ENCODE measurements around the gene TXNDC12.
"Not testable (repeated sequence)": the region's sequence is repeated elsewhere in the genome, so short reads cannot be mapped to it uniquely, and the experiment has no call there.

TXNDC12 gene

GRCh38 chr1:52045666-52046195, 9.3 kb downstream of the TXNDC12 start:
- not testable (repeated sequence) for DNase-seq

DNA sequence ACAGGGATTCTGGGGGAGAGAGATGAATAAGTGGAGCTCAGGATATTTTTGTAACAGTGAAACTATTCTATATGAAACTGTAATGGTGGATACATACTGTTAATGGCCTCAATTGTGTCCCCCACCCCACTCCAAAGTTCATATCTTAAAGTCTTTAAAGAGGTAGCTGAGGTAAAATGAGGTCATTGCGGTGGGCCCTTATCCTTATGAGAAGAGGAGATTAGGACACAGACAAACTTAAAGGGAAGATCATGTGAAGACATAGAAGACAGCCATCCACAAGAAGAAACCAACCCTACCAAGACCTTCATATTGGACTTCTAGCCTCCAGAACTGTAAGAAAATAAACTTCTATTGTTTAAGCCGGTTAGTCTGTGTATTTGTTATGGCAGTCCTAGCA, 9.8 kb downstream of the TXNDC12 start:
- no peak for DNase-seq

- no peak for DNase-seq
Observed at GRCh38 chr1:52041551-52042185, 13.3 kb downstream of the TXNDC12 start.

GRCh38 chr1:52037909-52038308, 17.1 kb downstream of the TXNDC12 start:
- no peak for DNase-seq

DNA sequence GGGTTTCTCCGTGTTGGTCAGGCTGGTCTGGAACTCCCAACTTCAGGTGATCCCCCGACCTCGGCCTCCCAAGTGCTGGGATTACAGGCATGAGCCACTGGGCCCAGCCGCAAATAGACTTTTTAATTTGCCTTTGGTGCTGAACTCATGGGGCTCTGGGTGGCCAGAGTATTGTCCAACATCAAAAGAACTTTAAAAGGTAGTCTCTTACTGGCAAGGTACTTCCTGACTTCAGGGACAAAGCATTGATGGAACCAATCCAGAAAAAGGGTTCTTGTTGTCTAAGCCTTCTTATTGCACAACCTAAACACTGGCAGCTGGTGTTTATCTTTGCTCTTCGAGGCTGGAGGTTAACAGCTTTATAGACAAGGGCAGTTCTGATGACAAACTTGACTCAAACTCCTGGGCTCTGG, 17.6 kb downstream of the TXNDC12 start:
- DNase-seq = no peak

GRCh38 chr1:52034050-52034384, 21.0 kb downstream of the TXNDC12 start:
- no peak for DNase-seq

- DNase-seq = peak; percentile 90
Observed at GRCh38 chr1:52033190-52034049, 21.6 kb downstream of the TXNDC12 start, which contains the start of gene KTI12. KTI12 (minus strand) TSS chr1:52033810; CDS start chr1:52033761, 49 bp downstream.

GRCh38 chr1:52032785-52033131, 22.2 kb downstream of the TXNDC12 start:
- peak; percentile 17 for DNase-seq

DNA sequence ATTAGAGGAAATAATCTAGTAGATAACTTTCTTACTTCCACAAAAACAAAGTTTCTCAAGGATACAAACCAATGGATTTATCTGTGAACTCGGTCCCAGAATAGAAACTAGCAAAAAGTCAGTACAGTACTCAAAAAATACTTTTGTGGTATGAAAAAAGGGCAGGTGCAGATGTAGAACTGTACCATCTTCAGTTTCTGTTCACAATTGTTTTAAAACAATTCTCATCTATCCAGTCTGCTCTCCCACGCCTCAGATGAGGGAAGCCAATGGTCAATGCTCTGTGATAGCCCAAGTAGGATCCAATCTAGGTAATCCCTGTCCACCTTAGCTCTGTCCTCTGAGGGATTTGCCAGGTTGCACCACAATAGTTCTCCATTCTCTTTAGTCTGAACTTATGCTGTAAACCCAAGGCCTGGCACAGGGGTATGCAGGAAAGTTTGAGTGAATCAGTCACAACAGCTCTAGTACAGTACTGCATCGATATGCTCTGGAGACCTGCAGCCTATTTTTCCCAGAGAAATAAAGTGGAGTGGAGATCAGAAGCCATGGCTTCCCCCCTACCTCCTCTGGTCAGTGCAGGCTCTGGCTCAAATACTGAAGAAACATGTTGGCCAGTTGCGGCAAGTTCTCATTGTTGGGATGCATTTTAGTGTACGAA, 22.7 kb downstream of the TXNDC12 start:
- no peak for DNase-seq

DNA sequence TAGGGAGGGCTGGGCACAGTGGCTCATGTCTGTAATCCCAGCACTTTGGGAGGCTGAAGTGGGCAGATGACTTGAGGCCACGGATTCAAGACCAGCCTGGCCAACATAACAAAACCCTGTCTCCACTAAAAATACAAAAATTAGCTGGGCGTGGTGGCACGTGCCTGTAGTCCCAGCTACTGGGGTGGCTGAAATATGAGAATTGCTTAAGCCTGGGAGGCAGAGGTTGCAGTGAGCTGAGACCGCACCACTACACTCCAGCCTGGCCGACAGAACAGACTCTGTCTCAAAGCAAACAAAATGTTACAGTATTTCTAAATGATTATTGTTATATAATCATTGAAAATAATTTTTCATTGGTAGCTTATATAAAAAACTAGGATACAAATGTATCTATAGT, 26.2 kb downstream of the TXNDC12 start:
- not testable (repeated sequence) for DNase-seq

DNA sequence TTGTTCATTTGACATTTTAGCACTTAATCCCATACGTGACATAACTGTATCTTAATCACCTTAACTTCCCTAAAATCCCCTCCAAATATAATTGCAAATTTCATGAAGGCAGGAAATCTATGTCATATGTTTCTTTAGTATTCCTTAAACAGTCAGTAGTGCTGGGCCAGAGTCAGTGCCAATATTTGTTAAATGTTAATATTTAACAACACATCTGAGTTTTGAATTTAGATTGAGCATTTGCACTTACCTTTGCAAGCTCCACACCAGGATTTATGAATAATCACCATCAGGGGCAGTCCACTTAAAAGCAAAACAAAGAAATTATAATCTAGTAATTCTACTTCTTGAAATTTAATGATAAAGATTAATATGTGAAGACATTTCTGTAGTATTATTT, 26.7 kb downstream of the TXNDC12 start:
- no peak for DNase-seq

DNA sequence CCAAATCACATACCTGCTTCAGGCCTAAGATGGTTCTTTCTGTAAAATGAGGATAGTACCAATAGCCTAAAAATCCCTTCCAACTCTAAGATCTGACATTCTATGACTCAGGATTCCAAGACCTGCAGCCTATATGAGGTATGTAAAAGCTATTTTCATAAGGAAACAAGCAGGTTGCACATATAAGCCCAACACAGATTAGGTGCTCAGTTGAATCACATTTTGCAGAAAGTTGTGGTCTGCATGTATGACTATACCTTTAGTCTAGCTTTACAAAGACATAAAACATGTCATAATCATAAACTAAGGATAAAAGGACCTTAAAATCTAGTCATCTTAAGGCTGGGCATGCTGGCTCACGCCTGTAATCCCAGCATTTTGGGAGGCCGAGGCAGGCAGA, 28.7 kb downstream of the TXNDC12 start:
- DNase-seq = no peak

DNA sequence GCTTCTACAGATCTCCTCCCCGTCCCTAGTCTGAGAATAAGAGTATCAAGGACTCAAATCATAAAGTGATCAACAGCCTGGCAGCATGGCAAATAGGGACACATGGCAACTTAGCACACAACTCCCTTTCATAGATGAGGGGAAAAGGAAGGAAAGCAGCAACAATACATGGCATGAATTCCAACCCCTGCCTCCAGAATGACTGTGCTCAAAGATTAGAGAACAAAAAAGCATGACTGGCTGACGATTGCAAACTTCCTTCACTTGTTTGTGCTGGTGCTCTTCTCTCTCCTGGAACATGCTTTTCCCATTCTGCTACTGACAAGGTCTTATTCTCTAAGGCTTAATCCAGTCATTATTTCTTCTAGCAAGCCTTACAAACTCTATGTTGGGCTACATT, 32.9 kb downstream of the TXNDC12 start:
- no peak for DNase-seq

GRCh38 chr1:52008071-52008809, 46.8 kb downstream of the TXNDC12 start:
- no peak for DNase-seq

- no peak for DNase-seq
Observed at GRCh38 chr1:52007215-52008002, 47.6 kb downstream of the TXNDC12 start.

DNA sequence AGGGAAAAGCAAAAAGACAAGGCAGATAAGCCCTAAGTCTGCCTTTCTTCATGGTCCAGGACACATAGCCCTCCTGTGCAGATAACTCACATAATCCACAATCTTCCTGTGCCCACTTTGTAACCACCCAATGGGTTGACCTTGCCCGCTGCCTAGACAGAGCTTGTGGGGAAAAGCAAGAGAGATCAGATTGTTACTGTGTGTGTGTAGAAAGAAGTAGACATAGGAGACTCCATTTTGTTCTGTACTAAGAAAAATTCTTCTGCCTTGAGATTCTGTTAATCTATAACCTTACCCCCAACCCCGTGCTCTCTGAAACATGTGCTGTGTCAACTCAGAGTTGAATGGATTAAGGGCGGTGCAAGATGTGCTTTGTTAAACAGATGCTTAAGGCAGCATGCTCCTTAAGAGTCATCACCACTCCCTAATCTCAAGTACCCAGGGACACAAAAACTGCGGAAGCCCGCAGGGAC, 48.9 kb downstream of the TXNDC12 start:
- not testable (repeated sequence) for DNase-seq

- DNase-seq = not testable (repeated sequence)
Observed at GRCh38 chr1:52005548-52005947, 49.4 kb downstream of the TXNDC12 start.

- no peak for DNase-seq
Observed at GRCh38 chr1:52003877-52004276, 51.1 kb downstream of the TXNDC12 start.

DNA sequence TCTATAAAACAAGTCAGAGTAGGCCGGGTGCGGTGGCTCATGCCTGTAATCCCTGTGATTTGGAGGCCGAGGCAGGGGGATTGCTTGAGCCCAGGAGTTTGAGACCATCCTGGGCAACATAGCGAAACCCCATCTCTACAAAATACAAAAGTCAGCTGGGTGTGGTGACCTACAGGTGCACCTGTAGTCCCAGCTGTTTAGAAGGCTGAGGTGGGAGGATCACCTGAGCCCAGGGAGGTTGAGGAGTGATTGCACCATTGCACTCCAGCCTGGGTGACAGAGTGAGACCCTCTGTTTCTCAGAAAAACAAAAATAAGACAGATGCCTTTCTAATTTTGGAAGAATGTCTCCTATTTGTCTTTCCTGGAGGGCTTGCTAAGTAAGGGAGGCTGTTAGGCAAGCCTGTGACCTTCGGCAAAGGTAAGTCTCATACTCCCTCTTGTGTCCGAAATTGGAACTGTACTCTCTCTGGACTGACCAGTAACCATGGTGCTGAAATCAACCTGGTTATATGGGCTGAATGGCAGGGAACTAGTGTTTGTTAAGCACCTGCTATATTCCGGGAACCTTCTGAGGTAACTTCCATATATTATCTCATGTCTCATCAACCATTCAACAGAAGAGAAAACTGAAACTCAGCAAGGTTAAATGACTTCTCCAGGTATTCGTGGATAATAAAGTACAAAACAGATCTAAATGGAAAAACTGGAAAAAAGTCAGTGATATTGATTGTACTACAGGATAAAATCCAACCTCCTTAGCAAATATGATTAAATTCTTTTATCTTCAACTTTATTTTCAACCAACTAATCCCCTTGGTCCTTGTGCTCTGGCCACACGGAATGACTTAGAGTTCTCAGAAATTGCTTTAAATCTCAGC, 52.7 kb downstream of the TXNDC12 start:
- DNase-seq = peak; percentile 58

DNA sequence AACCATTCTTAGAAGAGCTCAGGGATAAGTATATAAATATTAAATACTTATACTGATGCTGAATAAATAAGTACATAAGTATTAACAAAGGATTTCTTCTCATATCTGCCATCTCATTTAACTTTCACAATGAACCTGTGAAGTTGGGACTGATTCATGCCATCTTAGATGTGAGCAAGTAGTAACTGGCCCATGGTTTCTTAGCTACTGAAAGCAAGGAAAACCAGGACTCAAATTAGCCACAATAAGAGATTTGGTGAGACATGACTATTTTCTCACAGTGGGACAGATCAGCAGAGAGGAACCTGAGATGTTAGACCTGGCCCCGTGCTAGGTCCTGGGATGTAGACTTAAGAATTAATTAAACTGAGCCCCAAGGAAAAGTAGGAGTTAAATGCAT, 56.3 kb downstream of the TXNDC12 start:
- no peak for DNase-seq

GRCh38 chr1:51997974-51998382, 57.0 kb downstream of the TXNDC12 start:
- no peak for DNase-seq

All from CD4-positive, alpha-beta T cell treated with Interleukin-17A for 4 hours (primary cell).